GM13976 (cell line): Measurements from ENCODE around the gene TCF20.

Experiments
- DNase-seq: peaks from one replicate; pipeline ENCODE4 v3.0.0; 2012; ENCODE audit warnings: low spot score
- in situ Hi-C: fragments of 300-500 bp; cut with MboI; formaldehyde crosslinking; loops from one replicate; pipeline ENCODE4 v1.12.0; 2022; ENCODE audit warnings: low sequenced_read_pairs, mixed read lengths, inconsistent platforms; ENCODE audit not compliant: unreplicated experiment
- TF ChIP-seq, protein P1 (sequence below): IDR thresholded peaks from 2 replicates; pipeline ENCODE4 v1.5.1; 2012; ENCODE audit warnings: borderline replicate concordance, mild to moderate bottlenecking; ENCODE audit not compliant: insufficient read depth; ENCODE audit errors: extremely low read depth, missing control alignments, control extremely low read depth

Gene TCF20

GRCh38 chr22:42286205-42286604, 15.8 kb upstream of the TCF20 start:
- in situ Hi-C loops: no loop called here
- TF ChIP-seq, protein P1, sequence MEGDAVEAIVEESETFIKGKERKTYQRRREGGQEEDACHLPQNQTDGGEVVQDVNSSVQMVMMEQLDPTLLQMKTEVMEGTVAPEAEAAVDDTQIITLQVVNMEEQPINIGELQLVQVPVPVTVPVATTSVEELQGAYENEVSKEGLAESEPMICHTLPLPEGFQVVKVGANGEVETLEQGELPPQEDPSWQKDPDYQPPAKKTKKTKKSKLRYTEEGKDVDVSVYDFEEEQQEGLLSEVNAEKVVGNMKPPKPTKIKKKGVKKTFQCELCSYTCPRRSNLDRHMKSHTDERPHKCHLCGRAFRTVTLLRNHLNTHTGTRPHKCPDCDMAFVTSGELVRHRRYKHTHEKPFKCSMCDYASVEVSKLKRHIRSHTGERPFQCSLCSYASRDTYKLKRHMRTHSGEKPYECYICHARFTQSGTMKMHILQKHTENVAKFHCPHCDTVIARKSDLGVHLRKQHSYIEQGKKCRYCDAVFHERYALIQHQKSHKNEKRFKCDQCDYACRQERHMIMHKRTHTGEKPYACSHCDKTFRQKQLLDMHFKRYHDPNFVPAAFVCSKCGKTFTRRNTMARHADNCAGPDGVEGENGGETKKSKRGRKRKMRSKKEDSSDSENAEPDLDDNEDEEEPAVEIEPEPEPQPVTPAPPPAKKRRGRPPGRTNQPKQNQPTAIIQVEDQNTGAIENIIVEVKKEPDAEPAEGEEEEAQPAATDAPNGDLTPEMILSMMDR: no peak
- no peak for DNase-seq

DNA sequence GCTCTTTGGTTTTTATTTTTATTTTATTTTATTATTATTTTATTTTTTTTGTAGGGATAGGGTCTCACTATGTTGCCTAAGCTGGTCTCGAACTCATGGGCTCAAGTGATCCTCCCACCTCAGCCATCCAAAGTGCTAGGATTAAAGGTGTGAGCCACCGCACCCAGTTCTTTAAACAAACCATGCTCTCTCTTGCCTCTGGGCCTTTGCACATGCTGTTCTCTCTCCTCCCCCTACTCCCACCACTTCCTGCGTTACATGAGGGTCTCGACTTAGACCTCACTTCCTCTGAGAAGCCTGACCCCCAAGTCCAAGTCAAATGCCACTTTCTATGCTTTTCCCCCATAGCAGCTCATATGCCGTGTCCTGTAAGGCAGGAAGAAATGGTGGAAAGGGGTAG, 15.2 kb upstream of the TCF20 start:
- in situ Hi-C loops: no loop called here
- DNase-seq: no peak
- TF ChIP-seq, protein P1: no peak

GRCh38 chr22:42284643-42285181, 14.3 kb upstream of the TCF20 start:
- in situ Hi-C loops: no loop called here
- TF ChIP-seq, protein P1: no peak
- DNase-seq: no peak

DNA sequence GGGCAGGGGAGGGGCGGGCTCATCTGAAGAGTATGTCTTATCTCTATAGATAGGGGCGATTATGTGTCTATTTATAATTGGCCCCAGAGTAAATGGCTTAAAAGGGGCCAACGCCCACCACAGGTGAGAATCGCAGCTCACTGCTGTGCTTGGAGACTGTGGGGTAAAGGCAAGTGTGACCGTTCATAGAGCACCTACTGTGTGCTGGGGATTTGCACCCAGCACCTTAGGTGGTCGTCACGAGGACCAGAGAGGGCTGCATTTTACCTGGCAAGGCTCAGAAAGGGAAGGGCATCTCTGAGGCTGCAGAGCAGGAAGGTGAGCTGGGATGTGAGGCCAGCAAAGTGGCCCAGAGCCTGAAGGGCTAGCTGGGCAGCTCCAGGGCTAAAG, 13.7 kb upstream of the TCF20 start:
- DNase-seq: no peak
- in situ Hi-C loops: no loop called here
- TF ChIP-seq, protein P1: no peak

DNA sequence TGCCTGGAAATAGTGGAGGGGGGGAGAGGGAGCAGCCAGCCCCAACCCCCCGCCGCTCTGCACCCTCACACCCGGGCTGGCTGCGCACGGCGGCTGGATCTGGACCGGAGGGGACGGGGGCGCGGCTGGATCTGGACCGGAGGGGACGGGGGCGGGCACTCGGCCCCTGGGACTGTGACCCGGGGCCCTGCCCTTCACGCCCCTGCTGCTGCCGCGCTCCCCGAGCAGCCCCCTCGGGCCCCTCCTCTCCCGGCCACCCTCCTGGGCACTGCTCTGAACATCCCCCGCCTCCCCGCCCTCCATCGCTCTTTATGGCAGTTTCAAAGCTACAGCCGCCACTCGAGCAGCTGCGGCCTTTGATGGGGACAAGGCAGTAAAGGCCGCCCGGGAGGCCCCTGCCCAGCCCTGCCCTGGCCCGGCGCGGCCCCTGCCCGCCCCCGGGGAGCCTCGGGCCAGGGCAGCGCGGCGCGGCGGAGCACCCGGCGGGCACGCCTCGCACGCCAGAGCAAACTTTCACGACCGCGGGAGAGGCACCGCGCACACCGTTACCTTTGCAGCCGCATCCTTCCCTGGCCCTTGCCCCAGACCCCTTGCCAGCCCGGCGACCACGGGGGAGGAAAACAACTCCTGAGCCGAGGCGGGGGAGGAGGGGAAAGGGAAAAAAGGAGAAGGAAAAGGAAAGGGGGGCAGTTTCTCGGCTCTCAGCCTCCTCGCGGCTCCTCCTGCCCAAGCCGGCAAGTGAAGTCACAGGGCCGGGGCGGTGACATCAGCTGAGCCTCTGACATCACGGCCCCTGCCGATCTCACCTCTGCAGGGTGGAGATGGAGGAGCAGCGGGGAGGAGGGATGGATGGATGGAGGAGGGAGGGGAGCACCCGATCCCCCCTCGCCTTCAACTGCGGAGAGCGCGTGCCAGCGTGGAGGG, 13.1 kb upstream of the TCF20 start:
- TF ChIP-seq, protein P1: no peak
- in situ Hi-C loops: no loop called here
- no peak for DNase-seq

GRCh38 chr22:42282943-42283277, 12.5 kb upstream of the TCF20 start:
- in situ Hi-C loops: no loop called here
- TF ChIP-seq, protein P1: no peak
- no peak for DNase-seq
